GM12864 (cell line): Measurements from ENCODE around the gene CHKB.
A peak's percentile ranks its signal among the peaks of the same experiment; 100 is the strongest.

Experiments
- DNase-seq: peaks from one replicate; pipeline ENCODE4 v3.0.0-alpha.2; 2011; ENCODE audit warnings: low read depth
- H3K4me3 ChIP-seq: 2 replicates; pipeline ENCODE4 v1.5.1; 2011; ENCODE audit warnings: mild to moderate bottlenecking, low read depth, low read length, control low read depth
- TF ChIP-seq, protein P1 (sequence below): IDR thresholded peaks from 2 replicates; pipeline ENCODE4 v1.5.1; 2011; ENCODE audit warnings: low read depth, mild to moderate bottlenecking, moderate library complexity, low read length, control low read depth, inconsistent platforms; ENCODE audit errors: missing control alignments

The CHKB gene

DNA sequence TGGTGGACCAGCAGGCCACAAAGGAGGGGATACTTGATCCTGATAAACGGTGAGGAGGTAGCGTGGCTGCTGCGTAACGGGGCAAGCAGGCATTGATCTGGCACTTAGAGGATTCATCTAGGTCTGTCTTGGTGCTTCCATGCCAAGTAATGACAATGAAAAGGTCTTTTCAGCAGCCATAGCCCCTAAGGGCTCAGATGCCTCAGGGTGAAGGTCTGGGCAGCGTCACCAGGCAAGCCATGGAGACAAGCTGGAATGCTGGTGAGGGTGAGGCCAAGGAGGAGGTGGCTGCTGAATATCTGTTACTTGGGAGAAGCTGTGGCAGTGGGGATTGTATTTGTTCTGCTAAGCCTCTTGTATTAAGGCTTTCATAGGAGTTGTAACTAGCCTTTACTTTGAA lies 4.8 kb upstream of the CHKB start:
- TF ChIP-seq, protein P1, sequence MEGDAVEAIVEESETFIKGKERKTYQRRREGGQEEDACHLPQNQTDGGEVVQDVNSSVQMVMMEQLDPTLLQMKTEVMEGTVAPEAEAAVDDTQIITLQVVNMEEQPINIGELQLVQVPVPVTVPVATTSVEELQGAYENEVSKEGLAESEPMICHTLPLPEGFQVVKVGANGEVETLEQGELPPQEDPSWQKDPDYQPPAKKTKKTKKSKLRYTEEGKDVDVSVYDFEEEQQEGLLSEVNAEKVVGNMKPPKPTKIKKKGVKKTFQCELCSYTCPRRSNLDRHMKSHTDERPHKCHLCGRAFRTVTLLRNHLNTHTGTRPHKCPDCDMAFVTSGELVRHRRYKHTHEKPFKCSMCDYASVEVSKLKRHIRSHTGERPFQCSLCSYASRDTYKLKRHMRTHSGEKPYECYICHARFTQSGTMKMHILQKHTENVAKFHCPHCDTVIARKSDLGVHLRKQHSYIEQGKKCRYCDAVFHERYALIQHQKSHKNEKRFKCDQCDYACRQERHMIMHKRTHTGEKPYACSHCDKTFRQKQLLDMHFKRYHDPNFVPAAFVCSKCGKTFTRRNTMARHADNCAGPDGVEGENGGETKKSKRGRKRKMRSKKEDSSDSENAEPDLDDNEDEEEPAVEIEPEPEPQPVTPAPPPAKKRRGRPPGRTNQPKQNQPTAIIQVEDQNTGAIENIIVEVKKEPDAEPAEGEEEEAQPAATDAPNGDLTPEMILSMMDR, result no peak
- no peak overlapping the region for H3K4me3 ChIP-seq
- no peak for DNase-seq

DNA sequence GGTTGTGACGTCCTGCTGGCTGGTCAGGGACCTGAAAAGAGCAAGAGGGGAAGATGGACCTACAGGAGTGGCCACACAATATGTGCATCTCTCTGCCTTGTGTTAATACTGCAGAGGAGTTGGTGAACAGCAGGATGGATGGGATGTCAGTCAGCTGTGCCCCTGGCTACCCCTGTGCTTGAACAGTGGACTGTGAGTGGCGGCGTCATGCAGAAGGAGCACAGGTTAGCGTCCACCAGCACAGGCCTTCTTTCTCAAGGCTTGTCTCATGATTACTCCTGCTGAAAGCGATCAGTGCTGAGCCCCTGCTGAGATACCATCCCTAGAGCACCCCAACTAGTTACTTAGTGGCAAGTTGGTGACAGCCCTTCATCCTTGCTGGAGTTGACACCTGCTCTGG lies 3.8 kb upstream of the CHKB start:
- TF ChIP-seq, protein P1, result no peak
- no peak for DNase-seq

DNA sequence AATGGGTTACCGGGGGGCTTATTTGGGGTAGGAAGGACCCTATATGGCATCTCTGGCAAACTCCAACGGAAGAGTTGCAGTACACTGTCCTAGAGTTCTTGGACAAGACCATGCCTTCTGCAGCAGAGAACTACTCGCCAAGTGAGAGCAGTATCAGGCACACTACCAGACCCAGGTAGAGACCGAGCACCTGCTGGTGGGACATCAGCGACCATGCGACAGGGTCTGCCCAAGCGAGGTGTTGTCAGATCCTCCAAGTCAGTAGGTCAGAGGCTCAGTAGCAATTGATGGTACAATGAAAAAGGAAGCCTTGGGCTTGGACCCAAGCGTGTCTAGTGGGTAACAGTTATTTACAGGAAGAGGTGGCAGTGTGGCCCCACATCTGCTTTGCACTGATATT lies 3.1 kb upstream of the CHKB start:
- DNase-seq, result no peak
- H3K4me3 ChIP-seq, result no peak overlapping the region
- TF ChIP-seq, protein P1, result no peak

More for the DNA sequence above, 3.8 kb upstream of the CHKB start:
- H3K4me3 ChIP-seq, result no peak overlapping the region

DNA sequence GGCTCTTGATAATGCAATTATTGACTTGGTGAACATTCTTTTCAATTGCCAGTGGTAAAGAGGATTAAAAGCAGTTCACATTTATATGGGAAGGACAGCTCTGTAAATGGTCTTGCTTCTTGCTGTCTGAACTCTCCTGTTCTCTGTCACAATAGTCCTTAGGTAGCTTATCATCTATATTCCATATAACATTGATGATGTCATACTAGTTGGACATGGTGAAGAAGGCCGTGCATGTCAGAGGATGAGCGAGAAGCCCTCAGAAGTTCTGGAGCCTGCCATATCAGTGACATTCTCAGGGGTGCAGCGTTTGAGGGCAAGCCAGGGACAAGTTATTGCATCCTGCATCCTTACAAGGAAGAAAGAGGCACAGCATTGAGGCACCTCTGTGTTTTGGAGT lies 2.6 kb upstream of the CHKB start:
- H3K4me3 ChIP-seq, result no peak overlapping the region
- no peak for DNase-seq
- TF ChIP-seq, protein P1, result no peak

DNA sequence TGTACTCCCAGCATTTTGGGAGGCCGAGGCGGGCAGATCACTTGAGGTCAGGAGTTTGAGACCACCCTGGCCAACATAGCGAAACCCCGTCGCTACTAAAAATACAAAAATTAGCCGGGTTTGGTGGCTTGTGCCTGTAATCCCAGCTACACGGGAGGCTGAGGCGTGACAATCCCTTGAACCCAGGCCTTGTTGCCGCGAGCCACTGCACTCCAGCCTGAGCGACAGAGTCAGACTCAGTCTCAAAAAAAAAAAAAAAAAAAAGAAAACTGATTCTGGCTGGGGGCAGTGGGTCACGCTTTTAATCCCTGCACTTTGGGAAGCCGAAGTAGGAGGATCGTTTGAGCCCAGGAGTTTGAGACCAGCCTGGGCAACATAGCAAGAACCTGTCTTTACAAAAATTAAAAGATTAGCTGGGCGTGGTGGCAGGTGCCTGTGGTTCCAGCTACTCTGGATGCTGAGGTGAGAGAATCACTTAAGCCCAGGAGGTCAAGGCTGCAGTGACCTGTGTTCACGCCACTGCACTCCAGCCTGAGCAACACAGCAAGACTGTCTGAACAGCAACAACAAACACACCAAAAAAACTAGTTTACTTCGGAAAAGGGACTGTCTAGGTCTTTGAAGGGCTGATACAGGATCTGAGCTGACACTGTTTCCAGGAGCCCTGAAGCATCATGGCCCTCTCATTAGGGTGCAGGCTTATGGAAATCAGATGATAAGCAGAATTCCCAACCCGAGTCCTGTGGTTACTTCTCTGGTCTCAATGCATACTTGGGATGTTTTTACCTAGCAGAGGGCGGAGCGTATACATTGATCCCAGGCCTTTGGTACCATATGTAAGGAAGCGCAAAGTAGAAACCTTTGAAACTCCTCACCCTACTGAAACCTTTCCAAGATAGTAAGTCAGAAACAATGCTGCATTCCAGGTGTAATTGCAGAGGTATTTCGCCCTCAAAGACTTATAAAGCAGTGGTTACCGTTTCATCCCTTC lies 1.8 kb upstream of the CHKB start:
- H3K4me3 ChIP-seq, result no peak overlapping the region
- no peak for DNase-seq
- TF ChIP-seq, protein P1, result no peak

DNA sequence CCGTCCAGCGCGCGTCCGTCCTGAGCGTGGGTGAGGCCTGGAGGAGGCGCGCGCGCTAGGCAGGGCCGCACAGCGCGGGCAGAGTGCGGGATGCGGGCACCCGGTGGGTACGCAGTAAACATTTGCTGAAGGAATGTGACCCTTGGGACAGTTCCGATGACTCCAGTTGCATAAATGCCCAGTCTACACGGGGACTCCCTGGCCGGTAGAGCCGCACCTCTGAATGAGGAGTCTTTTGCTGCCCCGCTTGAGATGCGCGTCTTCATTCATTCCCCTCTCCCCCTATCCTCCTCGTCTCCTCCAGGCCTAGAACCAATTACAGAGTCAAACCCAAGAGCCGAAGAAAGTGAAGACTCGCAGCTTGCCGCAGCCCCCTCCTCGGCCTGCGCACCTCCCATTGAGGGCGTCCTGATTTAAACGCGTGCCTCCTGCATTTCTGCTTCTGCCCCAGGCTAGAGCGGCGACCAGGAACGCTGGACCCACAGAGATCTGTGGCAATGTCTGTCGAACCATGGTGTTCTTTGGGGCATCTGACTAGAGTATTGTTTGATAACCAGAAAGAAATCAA lies 729 bp upstream of the CHKB start:
- TF ChIP-seq, protein P1, result no peak
- peak overlapping the region; percentile 95 for H3K4me3 ChIP-seq
- DNase-seq, result no peak

DNA sequence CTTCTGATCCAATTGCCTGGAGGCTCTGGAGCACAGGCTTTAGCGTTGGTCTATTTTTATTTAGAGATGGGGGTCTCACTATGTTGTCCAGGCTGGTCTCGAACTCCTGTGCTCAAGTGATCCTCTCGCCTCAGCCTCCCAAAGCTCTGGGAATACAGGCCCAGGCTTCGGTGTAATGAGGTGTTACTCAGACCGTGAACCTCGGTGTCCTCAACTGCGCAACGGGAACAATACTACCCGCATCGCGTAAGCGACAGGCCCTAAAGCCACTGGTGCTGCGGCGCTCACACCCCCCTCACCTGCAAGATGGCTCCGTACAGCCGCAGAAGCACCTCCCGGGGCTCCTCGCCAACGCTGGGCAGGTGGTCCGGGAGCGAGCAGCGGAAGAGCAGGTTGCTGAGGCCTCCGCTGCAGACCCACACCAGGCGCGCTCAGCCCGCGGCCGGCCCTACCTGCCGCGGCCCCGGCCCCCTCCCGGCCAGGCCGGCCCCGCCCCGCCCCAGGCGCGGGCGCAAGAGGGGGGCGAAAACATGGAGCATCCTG lies 628 bp downstream of the CHKB start:
- DNase-seq, result no peak
- H3K4me3 ChIP-seq, result peak overlapping the region; percentile 95
- TF ChIP-seq, protein P1, result no peak
